HepG2 (cell line): ENCODE data around the gene PCDHGB2. TPM values are rescaled to one million over a fixed set of nuclear protein-coding genes. Genes with fewer than 3 reads are reported as not detected.

Experiments used
- NR2F6 ChIP-seq, 2 experiments: IDR thresholded peaks; 2 replicates each; pipeline ENCODE4 v1.6.1; 2016; ENCODE audit warnings: antibody characterized with exemption in 1 of 2, mild to moderate bottlenecking in 1 of 2
- ZNF687 ChIP-seq: sonication (generic); formaldehyde crosslinking; IDR thresholded peaks from 2 replicates; pipeline ENCODE4 v1.5.1; 2020; ENCODE audit warnings: mild to moderate bottlenecking, missing genetic modification reagents, moderate library complexity
- polyA plus RNA-seq, 8 experiments: library from polyadenylated mRNA; depleted of rRNA in 3 of 8; stranded (reverse) in 7 of 8; unstranded in 1 of 8; fragments of >200 nt; fragmentation: Illumina TruSeq in 4 of 8; extraction: Trizol in 4 of 8; gene quantifications; 2 replicates each; pipeline versions ENCODE4 v1.2.1 to v1.2.3, GENCODE V29; 2011 to 2016; ENCODE audit warnings: low read depth in 4 of 8, missing spikeins in 1 of 8, mixed read lengths in 1 of 8; ENCODE audit not compliant: insufficient read depth in 1 of 8
- total RNA-seq, 5 experiments: library from RNA; depleted of rRNA; stranded (reverse); fragments of >200 nt; fragmentation: Illumina TruSeq; extraction: Trizol; gene quantifications; 2 replicates each; pipeline ENCODE4 v1.2.3, GENCODE V29; 2016; ENCODE audit warnings: low read depth in 1 of 5

PCDHGB2 gene
- total and polyA plus RNA-seq, 2 of the 13 experiments (the other 11 are each of a cell fraction or from before 2014, with no cell fraction given): 0.64 to 0.82 TPM

DNA sequence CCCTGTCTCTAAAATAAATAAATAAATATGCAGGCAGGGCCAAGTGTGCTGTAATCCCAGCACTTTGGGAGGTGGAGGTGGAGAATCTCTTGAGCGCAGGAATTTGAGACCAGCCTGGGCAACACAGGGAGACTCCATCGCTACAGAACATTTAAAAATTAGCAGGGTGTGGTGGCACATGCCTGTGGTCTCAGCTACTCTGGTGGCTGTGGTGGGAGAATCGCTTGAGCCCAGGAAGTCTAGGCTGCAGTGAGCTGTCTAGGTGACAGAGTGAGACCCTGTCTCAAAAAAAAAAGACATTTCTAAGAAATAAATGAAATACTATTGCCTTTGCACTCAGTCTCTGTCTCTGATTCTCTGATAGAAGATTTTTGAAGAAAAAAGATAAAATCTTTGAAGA lies 51.8 kb downstream of the PCDHGB2 start (continued):
- TF ChIP-seq ZNF687 (no peak), NR2F6 (IDR thresholded peaks at IDR 0.05) (no peak), NR2F6 (CRISPR knock-in tag; IDR thresholded peaks at IDR 0.05) (no peak)

Other genes starting within 250 kb of the PCDHGB2 start
Only the 30 nearest of the 36 such genes appear.
- gene PCDHB9, start 172.8 kb upstream of the PCDHGB2 start, total RNA-seq (2016; rRNA removed; fragmentation: Illumina TruSeq; extraction: Trizol): 0.18 TPM in 1 of 2 replicates, not detected in the other
- 0.17 and 0.33 TPM in 2 replicates for gene PCDHB9, start 172.8 kb upstream of the PCDHGB2 start, polyA plus RNA-seq (2011; rRNA removed)
- not detected in 2 replicates for gene PCDHB10, start 167.6 kb upstream of the PCDHGB2 start, total RNA-seq (2016; rRNA removed; fragmentation: Illumina TruSeq; extraction: Trizol)
- 0.05 and 0.09 TPM in 2 replicates for gene PCDHB10, start 167.6 kb upstream of the PCDHGB2 start, polyA plus RNA-seq (2011; rRNA removed)
- gene PCDHB11, start 160.4 kb upstream of the PCDHGB2 start, total RNA-seq (2016; rRNA removed; fragmentation: Illumina TruSeq; extraction: Trizol): 0.07 TPM in 1 of 2 replicates, not detected in the other
- not detected in 2 replicates for gene PCDHB11, start 160.4 kb upstream of the PCDHGB2 start, polyA plus RNA-seq (2011; rRNA removed)
- 0.04 TPM in 1 of 2 replicates, not detected in the other for gene PCDHB12, start 151.3 kb upstream of the PCDHGB2 start, total RNA-seq (2016; rRNA removed; fragmentation: Illumina TruSeq; extraction: Trizol)
- 0.03 TPM in 2 replicates for gene PCDHB12, start 151.3 kb upstream of the PCDHGB2 start, polyA plus RNA-seq (2011; rRNA removed)
- 0.52 and 0.80 TPM in 2 replicates for gene PCDHB13, start 146.1 kb upstream of the PCDHGB2 start, total RNA-seq (2016; rRNA removed; fragmentation: Illumina TruSeq; extraction: Trizol)
- 0.57 and 0.63 TPM in 2 replicates for gene PCDHB13, start 146.1 kb upstream of the PCDHGB2 start, polyA plus RNA-seq (2011; rRNA removed)
- 0.32 and 0.40 TPM in 2 replicates for gene PCDHB14, start 136.7 kb upstream of the PCDHGB2 start, total RNA-seq (2016; rRNA removed; fragmentation: Illumina TruSeq; extraction: Trizol)
- gene PCDHB14, start 136.7 kb upstream of the PCDHGB2 start, polyA plus RNA-seq (2011; rRNA removed): 0.37 and 0.73 TPM in 2 replicates
- gene PCDHB15, start 114.6 kb upstream of the PCDHGB2 start, total RNA-seq (2016; rRNA removed; fragmentation: Illumina TruSeq; extraction: Trizol): 0.22 and 0.27 TPM in 2 replicates
- gene PCDHB15, start 114.6 kb upstream of the PCDHGB2 start, polyA plus RNA-seq (2011; rRNA removed): 0.26 and 0.48 TPM in 2 replicates
- gene SLC25A2, start 55.9 kb upstream of the PCDHGB2 start, total RNA-seq (2016; rRNA removed; fragmentation: Illumina TruSeq; extraction: Trizol): 0.13 TPM in 1 of 2 replicates, not detected in the other
- not detected in 2 replicates for gene SLC25A2, start 55.9 kb upstream of the PCDHGB2 start, polyA plus RNA-seq (2011; rRNA removed)
- 61.5 and 96.6 TPM in 2 replicates for gene TAF7, start 39.2 kb upstream of the PCDHGB2 start, total RNA-seq (2016; rRNA removed; fragmentation: Illumina TruSeq; extraction: Trizol)
- gene TAF7, start 39.2 kb upstream of the PCDHGB2 start, polyA plus RNA-seq (2011; rRNA removed): 36.5 and 41.6 TPM in 2 replicates
- gene PCDHGA1, start 29.5 kb upstream of the PCDHGB2 start, total RNA-seq (2016; rRNA removed; fragmentation: Illumina TruSeq; extraction: Trizol): 0.04 and 0.31 TPM in 2 replicates
- gene PCDHGA1, start 29.5 kb upstream of the PCDHGB2 start, polyA plus RNA-seq (2011; rRNA removed): 0.40 TPM in 2 replicates
- gene PCDHGA2, start 21.2 kb upstream of the PCDHGB2 start, total RNA-seq (2016; rRNA removed; fragmentation: Illumina TruSeq; extraction: Trizol): 0.04 TPM in 1 of 2 replicates, not detected in the other
- gene PCDHGA2, start 21.2 kb upstream of the PCDHGB2 start, polyA plus RNA-seq (2011; rRNA removed): 0.09 and 0.11 TPM in 2 replicates
- not detected in 2 replicates for gene PCDHGA3, start 16.2 kb upstream of the PCDHGB2 start, total RNA-seq (2016; rRNA removed; fragmentation: Illumina TruSeq; extraction: Trizol)
- 0.03 and 0.05 TPM in 2 replicates for gene PCDHGA3, start 16.2 kb upstream of the PCDHGB2 start, polyA plus RNA-seq (2011; rRNA removed)
- gene PCDHGB1, start 9.9 kb upstream of the PCDHGB2 start, total RNA-seq (2016; rRNA removed; fragmentation: Illumina TruSeq; extraction: Trizol): 0.95 and 2.6 TPM in 2 replicates
- gene PCDHGB1, start 9.9 kb upstream of the PCDHGB2 start, polyA plus RNA-seq (2011; rRNA removed): 0.95 and 1.0 TPM in 2 replicates
- gene PCDHGA4, start 5.0 kb upstream of the PCDHGB2 start, total RNA-seq (2016; rRNA removed; fragmentation: Illumina TruSeq; extraction: Trizol): 0.15 and 0.58 TPM in 2 replicates
- gene PCDHGA4, start 5.0 kb upstream of the PCDHGB2 start, polyA plus RNA-seq (2011; rRNA removed): 0.39 and 0.49 TPM in 2 replicates
- gene PCDHGA5, start 4.2 kb downstream of the PCDHGB2 start, total RNA-seq (2016; rRNA removed; fragmentation: Illumina TruSeq; extraction: Trizol): 0.11 and 0.27 TPM in 2 replicates
- 0.32 and 0.40 TPM in 2 replicates for gene PCDHGA5, start 4.2 kb downstream of the PCDHGB2 start, polyA plus RNA-seq (2011; rRNA removed)
- 0.13 and 0.40 TPM in 2 replicates for gene PCDHGB3, start 10.2 kb downstream of the PCDHGB2 start, total RNA-seq (2016; rRNA removed; fragmentation: Illumina TruSeq; extraction: Trizol)
- gene PCDHGB3, start 10.2 kb downstream of the PCDHGB2 start, polyA plus RNA-seq (2011; rRNA removed): 0.44 and 0.67 TPM in 2 replicates
- 0.13 and 0.33 TPM in 2 replicates for gene PCDHGA6, start 13.9 kb downstream of the PCDHGB2 start, total RNA-seq (2016; rRNA removed; fragmentation: Illumina TruSeq; extraction: Trizol)
- 0.51 and 0.54 TPM in 2 replicates for gene PCDHGA6, start 13.9 kb downstream of the PCDHGB2 start, polyA plus RNA-seq (2011; rRNA removed)
- 0.17 and 0.31 TPM in 2 replicates for gene PCDHGA7, start 22.7 kb downstream of the PCDHGB2 start, total RNA-seq (2016; rRNA removed; fragmentation: Illumina TruSeq; extraction: Trizol)
- gene PCDHGA7, start 22.7 kb downstream of the PCDHGB2 start, polyA plus RNA-seq (2011; rRNA removed): 0.11 and 0.13 TPM in 2 replicates
- gene PCDHGB4, start 27.7 kb downstream of the PCDHGB2 start, total RNA-seq (2016; rRNA removed; fragmentation: Illumina TruSeq; extraction: Trizol): 1.7 and 3.3 TPM in 2 replicates
- gene PCDHGB4, start 27.7 kb downstream of the PCDHGB2 start, polyA plus RNA-seq (2011; rRNA removed): 1.7 and 2.1 TPM in 2 replicates
- 0.08 and 0.29 TPM in 2 replicates for gene PCDHGA8, start 32.6 kb downstream of the PCDHGB2 start, total RNA-seq (2016; rRNA removed; fragmentation: Illumina TruSeq; extraction: Trizol)
- 0.04 and 0.05 TPM in 2 replicates for gene PCDHGA8, start 32.6 kb downstream of the PCDHGB2 start, polyA plus RNA-seq (2011; rRNA removed)
- gene PCDHGB5, start 38.0 kb downstream of the PCDHGB2 start, total RNA-seq (2016; rRNA removed; fragmentation: Illumina TruSeq; extraction: Trizol): 0.44 TPM in 1 of 2 replicates, not detected in the other
- 0.08 and 0.13 TPM in 2 replicates for gene PCDHGB5, start 38.0 kb downstream of the PCDHGB2 start, polyA plus RNA-seq (2011; rRNA removed)
- gene PCDHGA9, start 42.8 kb downstream of the PCDHGB2 start, total RNA-seq (2016; rRNA removed; fragmentation: Illumina TruSeq; extraction: Trizol): 0.38 TPM in 1 of 2 replicates, not detected in the other
- 0.04 and 0.09 TPM in 2 replicates for gene PCDHGA9, start 42.8 kb downstream of the PCDHGB2 start, polyA plus RNA-seq (2011; rRNA removed)
- gene PCDHGB6, start 48.0 kb downstream of the PCDHGB2 start, total RNA-seq (2016; rRNA removed; fragmentation: Illumina TruSeq; extraction: Trizol): 0.20 TPM in 1 of 2 replicates, not detected in the other
- gene PCDHGB6, start 48.0 kb downstream of the PCDHGB2 start, polyA plus RNA-seq (2011; rRNA removed): 0.01 and 0.12 TPM in 2 replicates
- 0.06 and 0.18 TPM in 2 replicates for gene PCDHGA10, start 53.0 kb downstream of the PCDHGB2 start, total RNA-seq (2016; rRNA removed; fragmentation: Illumina TruSeq; extraction: Trizol)
- 0.04 TPM in 2 replicates for gene PCDHGA10, start 53.0 kb downstream of the PCDHGB2 start, polyA plus RNA-seq (2011; rRNA removed)
- gene PCDHGB7, start 57.7 kb downstream of the PCDHGB2 start, total RNA-seq (2016; rRNA removed; fragmentation: Illumina TruSeq; extraction: Trizol): 0.07 and 0.18 TPM in 2 replicates
- 0.08 and 0.10 TPM in 2 replicates for gene PCDHGB7, start 57.7 kb downstream of the PCDHGB2 start, polyA plus RNA-seq (2011; rRNA removed)
- gene PCDHGA11, start 61.1 kb downstream of the PCDHGB2 start, total RNA-seq (2016; rRNA removed; fragmentation: Illumina TruSeq; extraction: Trizol): 0.24 TPM in 1 of 2 replicates, not detected in the other
- 0.04 and 0.05 TPM in 2 replicates for gene PCDHGA11, start 61.1 kb downstream of the PCDHGB2 start, polyA plus RNA-seq (2011; rRNA removed)
- 0.13 TPM in 1 of 2 replicates, not detected in the other for gene PCDHGA12, start 70.5 kb downstream of the PCDHGB2 start, total RNA-seq (2016; rRNA removed; fragmentation: Illumina TruSeq; extraction: Trizol)
- gene PCDHGA12, start 70.5 kb downstream of the PCDHGB2 start, polyA plus RNA-seq (2011; rRNA removed): 0.03 and 0.07 TPM in 2 replicates
- gene PCDHGC3, start 116.0 kb downstream of the PCDHGB2 start, total RNA-seq (2016; rRNA removed; fragmentation: Illumina TruSeq; extraction: Trizol): 0.20 and 0.21 TPM in 2 replicates
- 0.20 and 0.30 TPM in 2 replicates for gene PCDHGC3, start 116.0 kb downstream of the PCDHGB2 start, polyA plus RNA-seq (2011; rRNA removed)
- gene PCDHGC4, start 125.0 kb downstream of the PCDHGB2 start, total RNA-seq (2016; rRNA removed; fragmentation: Illumina TruSeq; extraction: Trizol): 0.07 TPM in 1 of 2 replicates, not detected in the other
- gene PCDHGC4, start 125.0 kb downstream of the PCDHGB2 start, polyA plus RNA-seq (2011; rRNA removed): 0.10 TPM in 1 of 2 replicates, not detected in the other
- not detected in 2 replicates for gene PCDHGC5, start 129.1 kb downstream of the PCDHGB2 start, total RNA-seq (2016; rRNA removed; fragmentation: Illumina TruSeq; extraction: Trizol)
- gene PCDHGC5, start 129.1 kb downstream of the PCDHGB2 start, polyA plus RNA-seq (2011; rRNA removed): 0.03 TPM in 1 of 2 replicates, not detected in the other